Naive thymus-derived CD4-positive, alpha-beta T cell (primary cell): Measurements from ENCODE around the gene TIMP2. TPM values are rescaled to one million over a fixed set of nuclear protein-coding genes. Genes with fewer than 3 reads are reported as not detected.
A peak's percentile ranks its signal among the peaks of the same experiment; 100 is the strongest.

ENCODE experiments used
- ATAC-seq: fragments of 150-1000 bp; cut with Tn5 transposase; 2 replicates; pipeline ENCODE4 v1.10.0; 2021; ENCODE audit warnings: mild to moderate bottlenecking, moderate library complexity
- CTCF ChIA-PET: fragments of 350-600 bp; sonication (Branson Sonifier 250); formaldehyde crosslinking; loops from one replicate; lab custom pipeline; 2021; ENCODE audit warnings: antibody characterized with exemption; lab: Charles Lee
- POLR2A ChIA-PET: fragments of 350-600 bp; sonication (Branson Sonifier 250); formaldehyde crosslinking; loops from one replicate; lab custom pipeline; 2021; ENCODE audit warnings: antibody characterized with exemption, inconsistent platforms; lab: Charles Lee
- DNase-seq, 9 donors: peaks; one replicate each; pipeline versions ENCODE4 v3.0.0 to v3.0.0-alpha.2; 2020 to 2022; ENCODE audit warnings: mixed read lengths in 1 of 9
- H3K27ac ChIP-seq: one replicate; pipeline ENCODE4 v1.7.0; 2013; ENCODE audit warnings: mild to moderate bottlenecking, low read depth, low read length, moderate library complexity
- H3K27me3 ChIP-seq, 2 donors: one replicate each; pipeline ENCODE4 v1.7.0; 2013; ENCODE audit warnings: low read length in 2 of 2, mild to moderate bottlenecking in 2 of 2, moderate library complexity in 2 of 2; ENCODE audit not compliant: control insufficient read depth in 2 of 2, insufficient read depth in 2 of 2
- H3K36me3 ChIP-seq, 3 experiments: 1 replicate in 2 of 3; 2 replicates in 1 of 3; pipeline ENCODE4 v1.7.0; 2013; ENCODE audit warnings: low read length in 3 of 3, mild to moderate bottlenecking in 3 of 3, moderate library complexity in 1 of 3; ENCODE audit not compliant: insufficient read depth in 3 of 3, control insufficient read depth in 2 of 3
- H3K4me1 ChIP-seq, 2 donors: one replicate each; pipeline ENCODE4 v1.7.0; 2013; ENCODE audit warnings: low read length in 2 of 2, mild to moderate bottlenecking in 2 of 2, moderate library complexity in 1 of 2; ENCODE audit not compliant: control insufficient read depth in 2 of 2, insufficient read depth in 2 of 2
- H3K4me3 ChIP-seq: 2 replicates; pipeline ENCODE4 v1.7.0; 2013; ENCODE audit warnings: mild to moderate bottlenecking, low read length
- H3K9me3 ChIP-seq, 3 experiments: 1 replicate in 2 of 3; 2 replicates in 1 of 3; pipeline ENCODE4 v1.7.0; 2013; ENCODE audit warnings: low read length in 3 of 3; ENCODE audit not compliant: control insufficient read depth in 2 of 3
- H3K27ac Mint-ChIP-seq, 9 donors: one replicate each; pipeline ENCODE4 v1.8.0; 2020 to 2022; ENCODE audit warnings: mixed read lengths in 9 of 9, mild to moderate bottlenecking in 8 of 9, moderate library complexity in 5 of 9, inconsistent platforms in 2 of 9
- H3K27me3 Mint-ChIP-seq, 5 donors: one replicate each; pipeline ENCODE4 v1.8.0; 2021 to 2022; ENCODE audit warnings: mixed read lengths in 5 of 5, mild to moderate bottlenecking in 1 of 5
- H3K36me3 Mint-ChIP-seq, 5 donors: one replicate each; pipeline ENCODE4 v1.8.0; 2020 to 2022; ENCODE audit warnings: mixed read lengths in 5 of 5, mild to moderate bottlenecking in 3 of 5, inconsistent platforms in 1 of 5
- H3K4me1 Mint-ChIP-seq, 7 donors: one replicate each; pipeline ENCODE4 v1.8.0; 2020 to 2022; ENCODE audit warnings: mixed read lengths in 7 of 7, mild to moderate bottlenecking in 3 of 7, inconsistent platforms in 1 of 7
- H3K4me3 Mint-ChIP-seq, 10 donors: one replicate each; pipeline ENCODE4 v1.8.0; 2020 to 2022; ENCODE audit warnings: mild to moderate bottlenecking in 10 of 10, mixed read lengths in 10 of 10, moderate library complexity in 6 of 10, inconsistent platforms in 2 of 10
- H3K9me3 Mint-ChIP-seq, 11 donors: one replicate each; pipeline ENCODE4 v1.8.0; 2020 to 2022; ENCODE audit warnings: mixed read lengths in 11 of 11, mild to moderate bottlenecking in 4 of 11, inconsistent platforms in 1 of 11, moderate library complexity in 1 of 11
- intact Hi-C, 2 donors: fragments of 100-400 bp; cut with micrococcal nuclease; formaldehyde crosslinking; loops; one replicate each; pipeline ENCODE4 v1.15.1; 2023
- polyA plus RNA-seq, 2 donors: library from polyadenylated mRNA; unstranded; fragments of 300-500 nt; fragmentation: Illumina TruSeq; gene quantifications; one replicate each; pipeline ENCODE4 v1.2.3, GENCODE V29; 2021
- total RNA-seq, 6 experiments: library from RNA in 5 of 6; stranded (reverse) in 5 of 6; gene quantifications; 1 replicate in 5 of 6; 2 replicates in 1 of 6; pipeline ENCODE4 v1.2.3 and lab custom pipeline; 2021 to 2026

The TIMP2 gene
- total and polyA plus RNA-seq, 7 experiments from 2014 or later, result 0.23 to 46.1 (median 5.7) TPM

DNA sequence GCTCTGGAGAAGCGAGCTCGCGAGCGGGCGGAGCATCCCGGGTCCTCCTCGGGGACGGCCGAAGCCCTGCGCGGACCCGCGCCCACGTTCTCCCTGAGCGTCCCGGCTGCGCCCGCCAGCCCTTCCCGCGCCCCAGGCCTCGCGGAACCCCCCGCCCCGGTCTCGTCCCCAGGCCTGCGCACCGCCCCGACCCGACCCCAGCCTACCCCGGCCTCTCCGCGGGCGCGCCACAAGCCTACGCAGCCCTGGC, 84.7 kb downstream of the TIMP2 start:
- no peaks in the 10 kb centered on the region for H3K27me3 ChIP-seq
- Mint-ChIP-seq H3K9me3 (peaks cover 0 to 4% (median 0%) of the 10 kb centered on the region in 11 donors), H3K4me1 (peaks cover 38 to 65% (median 49%) of the 10 kb centered on the region in 7 donors), H3K27ac (peak overlapping the region; percentile 90 to 100 (median 98)), H3K4me3 (peak overlapping the region; percentile 87 to 96 (median 91)), H3K27me3 (no peaks in the 10 kb centered on the region), H3K36me3 (peaks cover 9 to 26% (median 23%) of the 10 kb centered on the region in 5 donors)
- DNase-seq, result no peak
- CTCF ChIA-PET, result no interaction called here
- peak overlapping the region; percentile 99 for H3K27ac ChIP-seq
- no peak for ATAC-seq
- peak overlapping the region; percentile 80 for H3K4me3 ChIP-seq
- POLR2A ChIA-PET, result interaction anchor here (0.7 to 1.1 kb wide), 8 partner anchors 17 to 395 kb away, joined by 3 to 5 read pairs (median 3); no protein-coding TSS in a partner anchor
- no peaks in the 10 kb centered on the region for H3K9me3 ChIP-seq
- peaks cover 16 to 30% (median 23%) of the 10 kb centered on the region in 3 experiments for H3K36me3 ChIP-seq
- intact Hi-C loops, result loop anchor here (1.0 to 10.0 kb wide), 11 partner anchors 21 to 882 kb away; partner anchors contain the start of genes CYTH1 (in 1 of the 2), TIMP2 (in 1 of the 2) and TNRC6C (in 1 of the 2)
- H3K4me1 ChIP-seq, result peaks cover 18 to 31% of the 10 kb centered on the region in 2 donors

DNA sequence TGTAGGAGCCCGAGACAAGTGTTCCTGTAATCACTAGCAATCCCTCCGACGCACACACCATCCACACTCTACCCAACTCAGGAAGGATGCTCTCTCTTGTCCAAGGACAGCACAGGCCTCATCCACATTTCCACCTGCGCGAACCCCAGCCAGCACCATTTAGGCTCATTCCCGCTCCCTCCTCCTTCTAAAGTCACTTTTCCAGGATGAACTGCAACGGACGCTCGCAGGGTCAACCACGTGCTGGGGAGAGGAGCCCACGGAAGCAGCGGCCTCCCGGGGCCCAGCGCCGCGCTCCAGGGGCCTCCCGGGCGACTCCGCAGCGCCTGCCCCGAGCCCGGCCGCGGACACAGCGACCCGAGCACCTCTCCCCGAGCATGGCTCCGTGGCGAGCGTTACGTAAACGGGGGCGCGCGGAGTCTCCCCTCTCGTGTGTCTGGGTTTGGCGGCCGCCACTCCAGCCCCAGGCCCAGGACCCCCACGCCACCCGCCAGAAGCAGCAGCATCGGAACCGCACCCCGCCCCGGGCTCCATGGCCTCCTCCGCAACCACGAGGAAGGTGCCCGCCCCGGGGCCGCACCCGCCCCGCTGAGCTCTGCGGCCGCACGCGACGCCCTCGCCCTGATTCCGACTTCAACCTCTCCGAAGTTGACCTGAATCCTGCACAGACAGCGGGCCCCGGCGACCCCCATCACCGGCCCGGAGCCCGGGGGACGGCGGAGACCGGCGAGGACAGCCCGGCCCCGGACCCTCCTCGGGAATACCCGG, 85.2 kb downstream of the TIMP2 start:
- H3K36me3 Mint-ChIP-seq, result peaks cover 9 to 27% (median 23%) of the 10 kb centered on the region in 5 donors
- ChIA-PET POLR2A (interaction anchor here (0.7 to 1.1 kb wide), 9 partner anchors 16 to 394 kb away, joined by 3 to 5 read pairs (median 3); no protein-coding TSS in a partner anchor), CTCF (no interaction called here)

DNA sequence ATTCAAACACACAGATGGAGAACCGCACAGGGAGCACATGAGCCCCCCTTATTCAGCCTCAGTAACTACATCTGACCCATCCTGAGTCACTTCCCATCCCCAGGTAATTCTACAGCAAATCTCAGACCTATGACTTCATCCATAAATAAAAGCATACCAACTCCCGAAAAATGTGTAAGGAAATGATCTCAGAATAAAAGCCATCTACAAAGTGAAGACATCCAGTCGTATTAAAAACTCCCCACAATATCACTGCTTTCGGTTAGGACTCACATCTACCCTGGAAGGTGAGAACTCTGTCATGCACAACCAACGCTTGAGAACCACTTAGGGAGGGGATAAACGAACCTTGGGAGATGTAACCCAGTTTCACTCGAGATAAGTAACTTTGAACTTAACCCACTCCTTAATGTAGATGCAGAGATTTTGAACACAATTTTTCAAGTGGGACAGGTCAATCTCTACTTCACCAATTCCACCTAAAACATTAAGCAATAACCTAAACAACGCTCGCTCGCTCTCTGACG, 85.9 kb downstream of the TIMP2 start:
- H3K4me1 Mint-ChIP-seq, result peaks cover 33 to 62% (median 48%) of the 10 kb centered on the region in 7 donors
- POLR2A ChIA-PET, result interaction anchor here (1.3 kb wide), 1 partner anchor 13 kb away, joined by 3 read pairs; no protein-coding TSS in a partner anchor

More for the DNA sequence above, 85.2 kb downstream of the TIMP2 start:
- peaks cover 18 to 31% of the 10 kb centered on the region in 2 donors for H3K4me1 ChIP-seq
- DNase-seq (peak; percentile 40 to 69 (median 53)), ATAC-seq (peak; percentile 21)
- H3K9me3 Mint-ChIP-seq, result peaks cover 0 to 4% (median 0%) of the 10 kb centered on the region in 11 donors
- peak overlapping the region; percentile 80 for H3K4me3 ChIP-seq
- no peaks in the 10 kb centered on the region for H3K27me3 Mint-ChIP-seq
- intact Hi-C loops, result loop anchor here (1.0 to 10.0 kb wide), 11 partner anchors 21 to 881 kb away; partner anchors contain the start of genes CYTH1 (in 1 of the 2), TIMP2 (in 1 of the 2) and TNRC6C (in 1 of the 2)
- H3K36me3 ChIP-seq, result peaks cover 21 to 35% (median 28%) of the 10 kb centered on the region in 3 experiments
- H3K9me3 ChIP-seq, result no peaks in the 10 kb centered on the region
- H3K4me3 Mint-ChIP-seq, result peak overlapping the region; percentile 87 to 97 (median 95)
- H3K4me1 Mint-ChIP-seq, result peaks cover 38 to 65% (median 49%) of the 10 kb centered on the region in 7 donors
- H3K27ac ChIP-seq, result peak overlapping the region; percentile 99
- peak overlapping the region; percentile 81 to 100 (median 93) for H3K27ac Mint-ChIP-seq
- no peaks in the 10 kb centered on the region for H3K27me3 ChIP-seq

DNA sequence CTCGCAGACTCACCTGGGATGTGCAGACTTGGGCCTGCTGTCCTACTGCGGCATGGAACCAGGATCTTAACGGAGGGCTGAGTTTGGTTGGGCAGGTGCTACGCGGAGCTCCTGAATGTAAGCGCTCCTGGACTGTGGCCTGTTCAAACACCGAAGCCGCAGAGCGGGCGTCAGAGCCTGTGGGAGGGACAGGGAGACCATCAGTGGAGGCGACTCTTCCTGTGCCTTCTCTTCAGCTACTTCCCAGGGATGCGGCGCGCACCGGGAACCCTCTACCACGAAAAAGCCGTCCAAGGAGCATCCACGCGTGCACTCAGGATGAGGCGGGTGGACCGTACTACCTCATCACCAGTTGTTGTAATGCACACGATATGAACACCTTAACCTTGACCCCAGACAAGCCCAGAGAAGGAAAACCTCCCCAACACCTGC, 86.6 kb downstream of the TIMP2 start:
- intact Hi-C loops, result no loop called here
- peaks cover 18 to 31% of the 10 kb centered on the region in 2 donors for H3K4me1 ChIP-seq
- peaks cover 29 to 58% (median 44%) of the 10 kb centered on the region in 7 donors for H3K4me1 Mint-ChIP-seq
- no peaks in the 10 kb centered on the region for H3K27me3 ChIP-seq
- peaks cover 0 to 4% (median 0%) of the 10 kb centered on the region in 11 donors for H3K9me3 Mint-ChIP-seq
- ChIA-PET POLR2A (interaction anchor here (0.7 to 1.5 kb wide), 3 partner anchors 12 to 24 kb away, joined by 3 to 4 read pairs (median 3); no protein-coding TSS in a partner anchor), CTCF (no interaction called here)
- H3K27me3 Mint-ChIP-seq, result no peaks in the 10 kb centered on the region
- ATAC-seq, result no peak
- peak overlapping the region; percentile 87 to 97 (median 95) for H3K4me3 Mint-ChIP-seq
- no peak for DNase-seq
- H3K36me3 Mint-ChIP-seq, result peaks cover 9 to 31% (median 28%) of the 10 kb centered on the region in 5 donors
- peak overlapping the region; percentile 80 for H3K4me3 ChIP-seq
- H3K36me3 ChIP-seq, result peaks cover 27 to 48% (median 36%) of the 10 kb centered on the region in 3 experiments
- H3K27ac Mint-ChIP-seq, result peak overlapping the region in 8 of 9 donors; percentile 81 to 100 (median 92)
- H3K9me3 ChIP-seq, result no peaks in the 10 kb centered on the region
- H3K27ac ChIP-seq, result peak overlapping the region; percentile 99

More for the DNA sequence above, 85.9 kb downstream of the TIMP2 start:
- Mint-ChIP-seq H3K9me3 (peaks cover 0 to 4% (median 0%) of the 10 kb centered on the region in 11 donors), H3K36me3 (peaks cover 9 to 28% (median 26%) of the 10 kb centered on the region in 5 donors), H3K27ac (peak overlapping the region; percentile 81 to 100 (median 93)), H3K27me3 (no peaks in the 10 kb centered on the region), H3K4me3 (peak overlapping the region; percentile 87 to 97 (median 95))
- Histone ChIP-seq H3K9me3 (no peaks in the 10 kb centered on the region), H3K4me1 (peaks cover 18 to 31% of the 10 kb centered on the region in 2 donors), H3K27ac (peak overlapping the region; percentile 99), H3K4me3 (peak overlapping the region; percentile 80), H3K36me3 (peaks cover 21 to 41% (median 31%) of the 10 kb centered on the region in 3 experiments), H3K27me3 (no peaks in the 10 kb centered on the region)
- intact Hi-C loops, result no loop called here
- DNase-seq, result peak in 2 of 9 donors; percentile 36 to 38
- CTCF ChIA-PET, result no interaction called here
- no peak for ATAC-seq

DNA sequence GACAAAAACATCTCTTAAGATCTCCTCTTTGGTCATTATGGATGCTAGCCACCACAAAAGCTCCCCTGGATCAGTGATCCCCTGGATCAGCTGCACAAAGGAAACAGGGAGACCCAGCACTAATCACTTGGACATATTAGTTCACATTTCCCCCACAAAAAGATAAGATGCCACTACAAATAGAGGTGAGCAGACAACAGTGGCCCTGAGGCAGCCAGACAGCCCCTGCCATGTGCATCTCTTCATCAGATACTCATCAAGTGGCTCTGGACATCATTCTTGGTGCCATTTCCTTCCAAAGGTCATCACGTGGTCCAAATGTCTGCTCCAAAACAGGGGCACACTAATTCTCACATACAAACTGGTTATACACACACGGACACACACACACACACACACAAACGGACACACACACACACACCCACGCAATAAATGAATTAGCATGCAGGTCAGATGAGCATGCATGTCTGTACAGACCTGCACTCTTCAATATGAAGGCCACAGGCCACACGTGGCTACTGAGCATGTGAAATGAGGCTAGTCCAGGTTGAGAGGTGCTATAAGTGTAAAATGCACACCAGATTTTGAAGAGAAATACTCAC, 88.7 kb downstream of the TIMP2 start:
- Mint-ChIP-seq H3K27ac (peak overlapping the region in 4 of 9 donors; percentile 33 to 79 (median 56)), H3K9me3 (peaks cover 0 to 4% (median 0%) of the 10 kb centered on the region in 11 donors), H3K36me3 (peaks cover 9 to 49% (median 38%) of the 10 kb centered on the region in 5 donors), H3K4me1 (peaks cover 29 to 55% (median 43%) of the 10 kb centered on the region in 7 donors), H3K4me3 (peak overlapping the region in 2 of 10 donors; percentile 34 to 95), H3K27me3 (no peaks in the 10 kb centered on the region)
- H3K36me3 ChIP-seq, result peaks cover 33 to 68% (median 45%) of the 10 kb centered on the region in 3 experiments
- ChIA-PET POLR2A (interaction anchor here (0.6 to 1.8 kb wide), 3 partner anchors 17 to 128 kb away, joined by 3 to 5 read pairs (median 3); no protein-coding TSS in a partner anchor), CTCF (no interaction called here)
- DNase-seq, result no peak
- H3K27ac ChIP-seq, result no peak overlapping the region
- intact Hi-C loops, result no loop called here
- no peaks in the 10 kb centered on the region for H3K27me3 ChIP-seq
- no peaks in the 10 kb centered on the region for H3K9me3 ChIP-seq
- ATAC-seq, result no peak
- H3K4me1 ChIP-seq, result peaks cover 16 to 20% of the 10 kb centered on the region in 2 donors
- no peak overlapping the region for H3K4me3 ChIP-seq
